ENCODE results near the gene TKT. TPM values are rescaled to one million over a fixed set of nuclear protein-coding genes. Genes with fewer than 3 reads are reported as not detected.

TKT gene
- total RNA-seq, 1 donor, result 265 TPM

DNA sequence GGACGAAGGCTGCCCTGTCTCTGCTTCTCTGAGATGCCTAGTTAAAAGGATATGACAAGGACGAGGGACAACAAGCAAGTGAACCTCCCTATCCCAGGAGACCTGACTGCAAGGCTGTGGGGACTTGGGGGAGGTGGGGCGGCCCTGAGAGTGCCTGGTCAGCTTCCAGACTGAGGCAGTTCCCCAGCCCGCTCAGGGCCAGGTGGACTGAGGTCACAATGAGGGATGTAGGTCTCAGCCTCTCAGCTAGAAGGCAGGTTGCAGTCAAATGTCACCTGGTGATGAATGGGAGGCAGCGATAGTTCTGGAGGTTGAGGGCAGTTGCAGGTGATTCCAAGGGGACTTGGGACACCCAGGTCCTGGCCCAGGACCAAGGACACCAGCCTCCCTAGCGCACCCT lies 30.6 kb downstream of the TKT start:
- DNase-seq (ENCODE audit: low read depth), result no peak
- no peak overlapping the region for H3K4me3 ChIP-seq (ENCODE audit: low read depth, low read length)
- TF ChIP-seq, protein P1, sequence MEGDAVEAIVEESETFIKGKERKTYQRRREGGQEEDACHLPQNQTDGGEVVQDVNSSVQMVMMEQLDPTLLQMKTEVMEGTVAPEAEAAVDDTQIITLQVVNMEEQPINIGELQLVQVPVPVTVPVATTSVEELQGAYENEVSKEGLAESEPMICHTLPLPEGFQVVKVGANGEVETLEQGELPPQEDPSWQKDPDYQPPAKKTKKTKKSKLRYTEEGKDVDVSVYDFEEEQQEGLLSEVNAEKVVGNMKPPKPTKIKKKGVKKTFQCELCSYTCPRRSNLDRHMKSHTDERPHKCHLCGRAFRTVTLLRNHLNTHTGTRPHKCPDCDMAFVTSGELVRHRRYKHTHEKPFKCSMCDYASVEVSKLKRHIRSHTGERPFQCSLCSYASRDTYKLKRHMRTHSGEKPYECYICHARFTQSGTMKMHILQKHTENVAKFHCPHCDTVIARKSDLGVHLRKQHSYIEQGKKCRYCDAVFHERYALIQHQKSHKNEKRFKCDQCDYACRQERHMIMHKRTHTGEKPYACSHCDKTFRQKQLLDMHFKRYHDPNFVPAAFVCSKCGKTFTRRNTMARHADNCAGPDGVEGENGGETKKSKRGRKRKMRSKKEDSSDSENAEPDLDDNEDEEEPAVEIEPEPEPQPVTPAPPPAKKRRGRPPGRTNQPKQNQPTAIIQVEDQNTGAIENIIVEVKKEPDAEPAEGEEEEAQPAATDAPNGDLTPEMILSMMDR (IDR thresholded peaks at IDR 0.05; ENCODE audit: insufficient read depth, low read length), result no peak

DNA sequence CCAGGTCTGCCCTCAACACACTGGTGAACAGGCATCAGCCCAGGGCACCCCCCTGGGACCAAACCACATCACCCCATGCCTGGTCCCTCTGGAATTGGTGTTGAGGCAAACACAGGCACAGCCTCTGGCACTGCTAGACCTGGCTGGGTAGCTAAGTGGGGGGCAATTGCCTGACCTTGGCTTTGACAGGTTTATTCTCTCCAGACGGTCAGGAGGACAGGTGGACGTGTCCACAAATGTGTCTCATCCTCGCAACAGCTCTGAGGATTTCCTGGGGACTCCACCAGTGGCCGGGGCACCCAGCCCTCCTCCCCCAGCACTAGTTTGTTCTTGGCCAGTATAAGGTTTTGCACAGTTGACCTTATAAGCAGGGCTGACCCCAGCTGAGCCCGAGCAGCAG lies 31.3 kb downstream of the TKT start:
- no peak for DNase-seq (ENCODE audit: low read depth)

DNA sequence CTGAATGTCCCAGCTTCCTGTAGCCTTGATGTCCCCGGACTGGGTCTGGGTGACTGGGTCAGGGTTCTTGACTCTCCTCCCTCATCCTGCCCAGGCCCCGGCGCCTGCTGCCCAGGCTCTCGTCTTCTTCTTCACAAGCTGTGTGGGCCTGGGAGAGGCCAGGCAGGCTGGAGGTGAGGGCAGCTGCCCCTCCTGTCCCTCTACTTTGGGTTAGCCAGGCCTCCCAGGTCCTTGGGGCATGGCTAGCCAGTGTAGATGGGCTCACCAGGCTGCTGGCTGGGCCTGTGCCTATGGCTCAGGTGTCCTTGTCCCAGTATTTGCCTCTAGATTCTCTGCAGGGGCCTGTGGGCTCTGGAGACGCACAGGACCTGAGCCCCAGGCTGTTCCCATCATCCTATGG lies 31.8 kb downstream of the TKT start:
- DNase-seq (ENCODE audit: low read depth), result no peak
- no peak overlapping the region for H3K4me3 ChIP-seq (ENCODE audit: low read depth, low read length)
- TF ChIP-seq, protein P1 (IDR thresholded peaks at IDR 0.05; ENCODE audit: insufficient read depth, low read length), result no peak

More for the DNA sequence above, 31.3 kb downstream of the TKT start:
- TF ChIP-seq, protein P1 (IDR thresholded peaks at IDR 0.05; ENCODE audit: insufficient read depth, low read length), result no peak
- no peak overlapping the region for H3K4me3 ChIP-seq (ENCODE audit: low read depth, low read length)

DNA sequence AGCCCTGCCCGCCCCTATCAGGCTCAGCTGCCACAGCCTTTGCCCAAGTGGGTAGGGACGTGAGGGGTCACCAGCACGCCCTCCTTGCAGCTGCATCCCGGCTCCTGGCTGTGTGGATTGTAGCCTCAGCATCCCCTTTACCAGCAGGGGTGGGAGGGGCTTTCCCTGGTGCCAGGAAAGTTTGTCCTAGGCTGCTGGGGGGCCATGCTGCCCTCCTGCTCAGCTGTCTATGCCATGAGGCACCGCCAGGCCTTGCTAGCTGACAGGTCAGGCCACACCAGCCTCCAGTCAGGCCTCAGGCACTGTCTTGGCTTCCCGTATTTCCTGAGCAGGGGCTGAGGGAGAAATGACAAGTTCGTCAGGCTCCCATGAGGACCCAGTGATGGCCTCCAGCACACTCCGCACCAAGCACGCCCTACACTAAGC lies 32.3 kb downstream of the TKT start:
- DNase-seq (ENCODE audit: low read depth), result no peak
- TF ChIP-seq, protein P1 (IDR thresholded peaks at IDR 0.05; ENCODE audit: insufficient read depth, low read length), result no peak
- H3K4me3 ChIP-seq (ENCODE audit: low read depth, low read length), result no peak overlapping the region

DNA sequence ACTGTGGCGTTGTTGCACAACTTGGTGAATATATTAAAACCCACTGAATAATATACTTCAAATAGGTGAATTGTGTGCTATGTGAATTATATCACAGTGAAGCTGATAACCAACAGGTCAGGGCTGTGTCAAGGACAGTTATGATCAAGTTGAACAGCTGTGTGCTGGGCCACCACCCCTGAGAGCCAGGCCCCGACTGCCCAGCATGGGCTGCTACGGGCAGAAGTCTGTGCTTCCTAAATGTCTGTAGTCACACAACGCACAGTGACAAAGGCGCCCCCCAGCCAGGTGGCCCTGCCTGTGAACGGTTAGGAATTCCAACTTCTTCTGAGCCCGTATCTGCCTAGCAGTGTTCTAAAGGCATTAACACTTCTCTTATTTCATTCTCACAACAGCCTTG lies 32.8 kb downstream of the TKT start:
- DNase-seq (ENCODE audit: low read depth), result no peak
- no peak overlapping the region for H3K4me3 ChIP-seq (ENCODE audit: low read depth, low read length)
- TF ChIP-seq, protein P1 (IDR thresholded peaks at IDR 0.05; ENCODE audit: insufficient read depth, low read length), result no peak

DNA sequence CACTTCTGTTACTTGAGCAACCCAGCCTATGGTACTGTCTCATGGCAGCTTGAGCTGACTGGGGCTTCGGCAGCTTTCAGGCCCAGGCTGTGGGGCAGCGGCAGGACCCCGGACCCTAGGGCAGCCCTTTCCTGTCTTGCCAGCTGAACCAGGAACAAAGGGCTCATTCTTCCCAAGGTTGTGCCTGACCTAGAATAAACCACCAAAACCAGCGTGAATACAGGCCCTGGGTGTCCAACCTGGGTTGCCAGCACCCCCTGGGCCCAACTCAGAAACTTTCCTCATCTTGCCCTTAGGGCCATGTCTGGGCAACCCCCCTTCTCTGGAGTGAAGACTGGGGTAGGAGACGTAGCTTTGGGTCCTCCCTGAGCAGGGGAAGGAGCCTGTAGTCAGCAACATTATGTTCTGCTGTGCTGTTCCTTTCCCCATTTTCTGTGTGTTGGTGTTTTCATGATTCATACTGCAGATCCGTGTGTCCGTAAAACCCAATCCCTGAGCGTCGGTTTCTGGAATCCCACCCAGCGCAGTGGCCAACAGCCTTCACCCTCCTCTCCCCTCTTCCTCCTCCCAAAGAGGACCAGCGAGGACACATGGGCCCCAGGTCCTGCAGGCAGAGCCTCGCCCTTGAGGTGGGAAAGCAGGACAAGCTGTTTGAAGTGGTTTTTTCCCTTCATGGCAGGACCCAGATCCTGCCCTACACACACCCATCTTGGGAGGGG lies 33.5 kb downstream of the TKT start:
- TF ChIP-seq, protein P1 (IDR thresholded peaks at IDR 0.05; ENCODE audit: insufficient read depth, low read length), result no peak
- DNase-seq (ENCODE audit: low read depth), result no peak
- H3K4me3 ChIP-seq (ENCODE audit: low read depth, low read length), result no peak overlapping the region

DNA sequence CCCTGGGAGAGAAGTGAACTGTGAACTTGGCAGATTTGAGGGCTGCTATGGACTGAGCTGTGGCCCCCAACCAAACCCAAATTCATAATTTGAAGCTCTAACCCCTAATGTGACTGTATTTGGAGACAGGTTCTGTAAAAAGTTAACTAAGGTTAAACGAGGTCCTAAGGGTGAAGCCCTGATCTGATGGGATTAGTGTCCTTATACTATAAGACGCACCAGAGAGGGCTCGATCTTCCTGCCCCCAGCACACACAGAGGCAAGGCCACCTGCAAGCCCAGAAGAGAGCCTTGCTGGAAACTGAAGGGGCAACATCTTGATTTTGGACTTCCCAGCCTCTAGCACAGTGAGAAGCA lies 34.0 kb downstream of the TKT start:
- DNase-seq (ENCODE audit: low read depth), result no peak
- H3K4me3 ChIP-seq (ENCODE audit: low read depth, low read length), result no peak overlapping the region
- TF ChIP-seq, protein P1 (IDR thresholded peaks at IDR 0.05; ENCODE audit: insufficient read depth, low read length), result no peak

All from fibroblast of the aortic adventitia (primary cell).